HG03108 (cell line): ENCODE data around the gene SLC38A11.

Source experiments
- ATAC-seq: cut with Tn5 transposase; IDR thresholded peaks from one replicate; pipeline ENCODE4 v1.9.1; 2021; ENCODE audit warnings: moderate library complexity; ENCODE audit not compliant: unreplicated experiment

SLC38A11 gene

GRCh38 chr2:164846276-164846675 lies 109.0 kb downstream of the SLC38A11 start:
- no peak for ATAC-seq
